ENCODE results near the gene PCDH9. TPM values are rescaled to one million over a fixed set of nuclear protein-coding genes. Genes with fewer than 3 reads are reported as not detected.

PCDH9 gene
- total RNA-seq, 6 donors from 2014 or later, result 3.1 to 19.4 (median 7.8) TPM

GRCh38 chr13:67048084-67048820 is 181.9 kb downstream of the PCDH9 start:
- TF ChIP-seq EP300 (IDR thresholded peaks at IDR 0.05) (no peak), POLR2A (IDR thresholded peaks at IDR 0.05) (no peak), POLR2AphosphoS5 (IDR thresholded peaks at IDR 0.05) (no peak)
- TF ChIP-seq, protein P1, sequence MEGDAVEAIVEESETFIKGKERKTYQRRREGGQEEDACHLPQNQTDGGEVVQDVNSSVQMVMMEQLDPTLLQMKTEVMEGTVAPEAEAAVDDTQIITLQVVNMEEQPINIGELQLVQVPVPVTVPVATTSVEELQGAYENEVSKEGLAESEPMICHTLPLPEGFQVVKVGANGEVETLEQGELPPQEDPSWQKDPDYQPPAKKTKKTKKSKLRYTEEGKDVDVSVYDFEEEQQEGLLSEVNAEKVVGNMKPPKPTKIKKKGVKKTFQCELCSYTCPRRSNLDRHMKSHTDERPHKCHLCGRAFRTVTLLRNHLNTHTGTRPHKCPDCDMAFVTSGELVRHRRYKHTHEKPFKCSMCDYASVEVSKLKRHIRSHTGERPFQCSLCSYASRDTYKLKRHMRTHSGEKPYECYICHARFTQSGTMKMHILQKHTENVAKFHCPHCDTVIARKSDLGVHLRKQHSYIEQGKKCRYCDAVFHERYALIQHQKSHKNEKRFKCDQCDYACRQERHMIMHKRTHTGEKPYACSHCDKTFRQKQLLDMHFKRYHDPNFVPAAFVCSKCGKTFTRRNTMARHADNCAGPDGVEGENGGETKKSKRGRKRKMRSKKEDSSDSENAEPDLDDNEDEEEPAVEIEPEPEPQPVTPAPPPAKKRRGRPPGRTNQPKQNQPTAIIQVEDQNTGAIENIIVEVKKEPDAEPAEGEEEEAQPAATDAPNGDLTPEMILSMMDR (IDR thresholded peaks at IDR 0.05), result no peak
- ATAC-seq (ENCODE audit: low FRiP score in 2 of 2), result no peak
- Histone ChIP-seq H3K9me3 (no peaks in the 10 kb centered on the region), H3K4me3 (no peak overlapping the region), H3K36me3 (no peaks in the 10 kb centered on the region), H3K27me3 (no peaks in the 10 kb centered on the region), H3K27ac (no peak overlapping the region), H3K4me1 (no peaks in the 10 kb centered on the region)
- no peak for DNase-seq
- 21 to 23% methylated on average over 4 of the region's 4 CpGs for WGBS, 2 donors

DNA sequence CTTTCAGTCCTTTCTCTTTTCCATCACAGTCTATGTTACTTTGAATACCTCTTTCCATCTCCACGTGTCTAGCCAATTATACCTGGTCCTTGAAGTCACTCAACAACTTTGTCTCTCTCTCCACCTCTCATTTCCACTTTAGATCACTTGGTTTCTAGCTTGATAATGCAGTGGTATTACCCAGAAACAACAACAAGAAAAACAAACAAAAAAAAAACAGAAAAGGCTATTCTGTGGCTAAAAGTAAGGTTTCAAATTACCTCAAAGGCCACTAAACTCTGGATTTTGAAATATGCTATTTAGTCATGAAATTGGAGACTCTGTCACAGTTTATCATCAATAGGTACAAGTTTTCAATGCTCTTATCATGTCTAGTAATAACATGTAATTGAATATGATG is 184.8 kb downstream of the PCDH9 start:
- H3K36me3 ChIP-seq, result no peaks in the 10 kb centered on the region
- no peak overlapping the region for H3K27ac ChIP-seq
- TF ChIP-seq, protein P1 (IDR thresholded peaks at IDR 0.05), result no peak
- no peak for TF ChIP-seq POLR2AphosphoS5 (IDR thresholded peaks at IDR 0.05)
- TF ChIP-seq POLR2A (IDR thresholded peaks at IDR 0.05), result no peak
- TF ChIP-seq EP300 (IDR thresholded peaks at IDR 0.05), result no peak
- no peak for DNase-seq
- no peak for ATAC-seq (ENCODE audit: low FRiP score in 2 of 2)
- WGBS, 2 donors, result 71 to 77% methylated on average over 1 of the region's 1 CpG
- H3K27me3 ChIP-seq, result no peaks in the 10 kb centered on the region
- H3K4me1 ChIP-seq, result no peaks in the 10 kb centered on the region
- H3K4me3 ChIP-seq, result no peak overlapping the region
- no peaks in the 10 kb centered on the region for H3K9me3 ChIP-seq

- H3K27ac ChIP-seq, result no peak overlapping the region
- H3K4me3 ChIP-seq, result no peak overlapping the region
- 76 to 94% methylated on average over 1 of the region's 1 CpG for WGBS, 2 donors
- no peak for TF ChIP-seq POLR2AphosphoS5 (IDR thresholded peaks at IDR 0.05)
- TF ChIP-seq POLR2A (IDR thresholded peaks at IDR 0.05), result no peak
- TF ChIP-seq, protein P1 (IDR thresholded peaks at IDR 0.05), result no peak
- no peak for TF ChIP-seq EP300 (IDR thresholded peaks at IDR 0.05)
- H3K9me3 ChIP-seq, result no peaks in the 10 kb centered on the region
- no peaks in the 10 kb centered on the region for H3K36me3 ChIP-seq
- no peak for DNase-seq
- no peaks in the 10 kb centered on the region for H3K4me1 ChIP-seq
- ATAC-seq (ENCODE audit: low FRiP score in 2 of 2), result no peak
- H3K27me3 ChIP-seq, result no peaks in the 10 kb centered on the region
Observed at GRCh38 chr13:67043901-67044300, 186.2 kb downstream of the PCDH9 start.

GRCh38 chr13:67042556-67042955 is 187.6 kb downstream of the PCDH9 start:
- DNase-seq (no peak), ATAC-seq (ENCODE audit: low FRiP score in 2 of 2) (no peak)
- Histone ChIP-seq H3K27ac (no peak overlapping the region), H3K36me3 (no peaks in the 10 kb centered on the region), H3K27me3 (no peaks in the 10 kb centered on the region), H3K4me1 (no peaks in the 10 kb centered on the region), H3K9me3 (no peaks in the 10 kb centered on the region), H3K4me3 (no peak overlapping the region)
- WGBS, 2 donors, result 37 to 44% methylated on average over 2 of the region's 2 CpGs
- TF ChIP-seq EP300 (IDR thresholded peaks at IDR 0.05), result no peak
- TF ChIP-seq, protein P1 (IDR thresholded peaks at IDR 0.05), result no peak
- TF ChIP-seq POLR2A (IDR thresholded peaks at IDR 0.05), result no peak
- no peak for TF ChIP-seq POLR2AphosphoS5 (IDR thresholded peaks at IDR 0.05)

Data from upper lobe of left lung (tissue), 6 donors.